IMR-90 (cell line): ENCODE results near the gene ABL2. TPM values are rescaled to one million over a fixed set of nuclear protein-coding genes. Genes with fewer than 3 reads are reported as not detected.

Source experiments
- ATAC-seq: fragments of 200-7000 bp; cut with Tn5 transposase; 2 replicates; pipeline ENCODE4 v1.9.1; 2020; ENCODE audit warnings: low read depth, mild to moderate bottlenecking, moderate library complexity
- BruUV-seq: library from RNA; stranded (reverse); fragments of 400-500 nt; replicated peaks from 2 replicates; lab custom pipeline; 2021; lab: Mats Ljungman, UMichigan
- CTCF ChIA-PET: fragments of 300-600 bp; formaldehyde crosslinking; extraction: SDS; loops from one replicate; lab custom pipeline; 2021; ENCODE audit warnings: antibody characterized with exemption; lab: Yijun Ruan, JAX
- POLR2A ChIA-PET: fragments of 300-600 bp; sonication (Branson Sonifier 250); formaldehyde crosslinking; loops from one replicate; lab custom pipeline; 2022; ENCODE audit warnings: antibody characterized with exemption; ENCODE audit not compliant: unreplicated experiment; lab: Charles Lee
- DNase-seq: peaks from one replicate; pipeline ENCODE4 v3.0.0; 2013
- H2AFZ ChIP-seq: replicated peaks from 2 replicates; pipeline ENCODE3; 2013; ENCODE audit warnings: low read length, mild to moderate bottlenecking; ENCODE audit not compliant: poor library complexity
- H2AK5ac ChIP-seq: 2 replicates; pipeline ENCODE4 v1.6.1; 2013; ENCODE audit warnings: low read depth, low read length, inconsistent platforms
- H2AK9ac ChIP-seq: replicated peaks from 2 replicates; pipeline ENCODE3; 2013; ENCODE audit warnings: mild to moderate bottlenecking, low read depth, low read length, moderate library complexity; ENCODE audit not compliant: poor library complexity
- H2BK120ac ChIP-seq: 2 replicates; pipeline ENCODE4 v1.6.1; 2013; ENCODE audit warnings: low read depth, low read length, inconsistent platforms
- H2BK15ac ChIP-seq: 3 replicates; pipeline ENCODE4 v1.6.1; 2013; ENCODE audit warnings: low read depth, low read length, inconsistent platforms
- H2BK20ac ChIP-seq: 2 replicates; pipeline ENCODE4 v1.6.1; 2013; ENCODE audit warnings: low read depth, mild to moderate bottlenecking, inconsistent platforms, low read length, moderate library complexity
- H2BK5ac ChIP-seq: 2 replicates; pipeline ENCODE4 v1.6.1; 2013; ENCODE audit warnings: mild to moderate bottlenecking, low read depth, low read length, inconsistent platforms; ENCODE audit not compliant: poor library complexity, severe bottlenecking
- H3K14ac ChIP-seq: replicated peaks from 2 replicates; pipeline ENCODE4 v1.6.1; 2013; ENCODE audit warnings: low read depth, low read length, inconsistent platforms
- H3K18ac ChIP-seq: 2 replicates; pipeline ENCODE4 v1.6.1; 2013; ENCODE audit warnings: low read depth, low read length, control low read depth
- H3K23ac ChIP-seq: 2 replicates; pipeline ENCODE4 v1.6.1; 2013; ENCODE audit warnings: low read depth, low read length, inconsistent platforms
- H3K27ac ChIP-seq: 2 replicates; pipeline ENCODE4 v1.5.1; 2013; ENCODE audit warnings: mild to moderate bottlenecking, control low read depth, low read length; ENCODE audit not compliant: insufficient read depth
- H3K27me3 ChIP-seq: 2 replicates; pipeline ENCODE4 v1.6.1; 2013; ENCODE audit warnings: low read length; ENCODE audit not compliant: control insufficient read depth, insufficient read depth
- H3K36me3 ChIP-seq: 2 replicates; pipeline ENCODE4 v1.6.1; 2013; ENCODE audit warnings: low read length, mixed read lengths; ENCODE audit not compliant: control insufficient read depth, insufficient read depth
- H3K4ac ChIP-seq: 2 replicates; pipeline ENCODE4 v1.6.1; 2013; ENCODE audit warnings: low read depth, low read length, inconsistent platforms
- H3K4me1 ChIP-seq: 2 replicates; pipeline ENCODE4 v1.6.1; 2013; ENCODE audit warnings: low read length, mixed read lengths; ENCODE audit not compliant: control insufficient read depth, insufficient read depth
- H3K4me2 ChIP-seq: 2 replicates; pipeline ENCODE4 v1.6.1; 2013; ENCODE audit warnings: low read depth, mild to moderate bottlenecking, control low read depth, low read length, moderate library complexity
- H3K4me3 ChIP-seq: 2 replicates; pipeline ENCODE4 v1.5.1; 2013; ENCODE audit warnings: low read depth, mild to moderate bottlenecking, control low read depth, low read length, moderate library complexity; ENCODE audit not compliant: insufficient read depth
- H3K56ac ChIP-seq: 2 replicates; pipeline ENCODE4 v1.6.1; 2013; ENCODE audit warnings: low read length, inconsistent platforms; ENCODE audit not compliant: insufficient read depth; ENCODE audit errors: extremely low read depth
- H3K79me1 ChIP-seq, 2 experiments: 2 replicates each; pipeline ENCODE4 v1.6.1; 2013; ENCODE audit warnings: low read length in 2 of 2, inconsistent platforms in 1 of 2, low read depth in 1 of 2
- H3K9ac ChIP-seq: 2 replicates; pipeline ENCODE4 v1.6.1; 2013; ENCODE audit warnings: low read depth, low read length, control low read depth
- H3K9me1 ChIP-seq: 2 replicates; pipeline ENCODE4 v1.6.1; 2013; ENCODE audit warnings: low read length, inconsistent platforms; ENCODE audit not compliant: insufficient read depth
- H3K9me3 ChIP-seq: 2 replicates; pipeline ENCODE4 v1.6.1; 2013; ENCODE audit warnings: low read length; ENCODE audit not compliant: control insufficient read depth, insufficient read depth
- H4K20me1 ChIP-seq: 2 replicates; pipeline ENCODE4 v1.6.1; 2013; ENCODE audit warnings: low read length, inconsistent platforms; ENCODE audit not compliant: insufficient read depth
- H4K5ac ChIP-seq: 2 replicates; pipeline ENCODE4 v1.6.1; 2013; ENCODE audit warnings: mild to moderate bottlenecking, low read depth, low read length, control low read depth
- H4K8ac ChIP-seq, 2 experiments: 2 replicates each; pipeline ENCODE4 v1.6.1; 2013; ENCODE audit warnings: low read depth in 2 of 2, low read length in 2 of 2, control low read depth in 1 of 2, inconsistent platforms in 1 of 2
- H4K91ac ChIP-seq: 2 replicates; pipeline ENCODE4 v1.6.1; 2013; ENCODE audit warnings: low read depth, low read length, inconsistent platforms; ENCODE audit not compliant: insufficient read depth
- BHLHE40 ChIP-seq: fragments of 150-350 bp; IDR thresholded peaks from 2 replicates; pipeline ENCODE4 v1.6.1; 2016; ENCODE audit warnings: mild to moderate bottlenecking, low read depth, low read length
- CHD1 ChIP-seq: IDR thresholded peaks from 2 replicates; pipeline ENCODE4 v1.6.1; 2012; ENCODE audit warnings: low read depth, low read length, improper control_type of control experiment
- FOS ChIP-seq: fragments of 150-350 bp; IDR thresholded peaks from 2 replicates; pipeline ENCODE4 v1.6.1; 2016; ENCODE audit warnings: low read depth, low read length
- MAZ ChIP-seq: IDR thresholded peaks from 2 replicates; pipeline ENCODE4 v1.6.1; 2012; ENCODE audit warnings: low read depth, mild to moderate bottlenecking, low read length, improper control_type of control experiment, moderate library complexity, borderline replicate concordance
- MXI1 ChIP-seq: IDR thresholded peaks from 2 replicates; pipeline ENCODE4 v1.6.1; 2012; ENCODE audit warnings: low read depth, mild to moderate bottlenecking, low read length, moderate library complexity, borderline replicate concordance
- NFE2L2 ChIP-seq: fragments of 150-350 bp; IDR thresholded peaks from 2 replicates; pipeline ENCODE4 v1.6.1; 2016; ENCODE audit warnings: low read depth, mild to moderate bottlenecking, low read length
- POLR2A ChIP-seq: IDR thresholded peaks from 2 replicates; pipeline ENCODE4 v1.6.1; 2012; ENCODE audit warnings: mild to moderate bottlenecking, low read depth, low read length
- RAD21 ChIP-seq: IDR thresholded peaks from 2 replicates; pipeline ENCODE4 v1.6.1; 2012; ENCODE audit warnings: low read length, improper control_type of control experiment
- RCOR1 ChIP-seq: IDR thresholded peaks from 2 replicates; pipeline ENCODE4 v1.6.1; 2012; ENCODE audit warnings: mild to moderate bottlenecking, low read length, improper control_type of control experiment; ENCODE audit not compliant: insufficient replicate concordance
- SMC3 ChIP-seq: fragments of 150-350 bp; IDR thresholded peaks from 2 replicates; pipeline ENCODE4 v1.6.1; 2016; ENCODE audit warnings: low read depth, mild to moderate bottlenecking, antibody characterized with exemption, low read length, moderate library complexity
- WGBS, 2 experiments: methylation state at CpG; one replicate each; pipeline versions ENCODE4 v1.1.5 to v1.1.7; 2013; ENCODE audit warnings: missing lambda C conversion rate in 2 of 2; ENCODE audit not compliant: insufficient read length in 1 of 2; ENCODE audit errors: extremely low coverage in 2 of 2; 5-methylcytosine and 5-hydroxymethylcytosine counted together
- dilution Hi-C: fragments of 300-500 bp; cut with HindIII; formaldehyde crosslinking; loops from one replicate; pipeline ENCODE4 v1.14.3; 2018; ENCODE audit warnings: low sequenced_read_pairs; ENCODE audit not compliant: unreplicated experiment
- in situ Hi-C: fragments of 300-500 bp; cut with MboI; formaldehyde crosslinking; loops from 3 replicates; pipeline ENCODE4 v1.14.3; 2019; ENCODE audit warnings: low sequenced_read_pairs, inconsistent platforms, mixed read lengths
- intact Hi-C: fragments of 100-400 bp; cut with micrococcal nuclease; formaldehyde crosslinking; loops from 2 replicates; pipeline ENCODE4 v1.10.0; 2022
- polyA plus RNA-seq, 3 experiments: library from polyadenylated mRNA; depleted of rRNA; stranded (reverse); fragments of >200 nt; gene quantifications; 2 replicates each; pipeline ENCODE4 v1.2.3, GENCODE V29; 2012; ENCODE audit warnings: low replicate concordance in 1 of 3
- total RNA-seq: library from RNA; depleted of rRNA; stranded (reverse); fragments of >200 nt; gene quantifications from 2 replicates; pipeline ENCODE4 v1.2.3, GENCODE V29; 2012
- TF ChIP-seq, protein P1 (sequence below): fragments of 150-350 bp; IDR thresholded peaks from 2 replicates; pipeline ENCODE4 v1.6.1; 2016; ENCODE audit warnings: low read depth, mild to moderate bottlenecking, low read length, moderate library complexity, borderline replicate concordance
- TF ChIP-seq, protein P2 (sequence below): fragments of 150-350 bp; IDR thresholded peaks from 2 replicates; pipeline ENCODE4 v1.6.1; 2017; ENCODE audit warnings: mild to moderate bottlenecking, antibody characterized with exemption, low read length, low read depth

Gene ABL2
- total and polyA plus RNA-seq, 2 of the 4 experiments (the other 2 are of a cell fraction), result 9.7 to 110 TPM

DNA sequence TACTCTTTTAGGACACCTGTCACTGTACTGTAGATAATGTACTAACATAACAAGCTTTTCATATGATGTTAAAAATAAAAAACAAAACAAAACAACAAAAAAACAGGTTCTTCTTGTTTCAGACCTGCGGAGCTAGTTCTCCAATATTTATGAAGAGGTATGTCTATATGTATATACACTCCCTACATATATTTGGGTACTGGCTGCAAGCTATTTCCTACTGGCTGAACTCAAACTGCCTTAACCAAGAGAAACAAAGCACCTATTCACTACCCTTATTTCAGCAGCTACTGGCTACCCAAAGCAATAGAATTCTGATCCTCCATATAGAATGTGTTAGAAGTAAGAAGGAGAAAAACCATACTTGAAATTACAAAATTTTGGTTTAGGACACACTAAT, 73.5 kb downstream of the ABL2 start:
- H3K9me3 ChIP-seq, result no peaks in the 10 kb centered on the region
- WGBS, 2 experiments, result no CpG with 5 or more reads among the region's 1 CpG
- no peaks in the 10 kb centered on the region for H3K27me3 ChIP-seq
- 0 out of 2 replicates have a peak, but pooled peaks cover 2% of the 10 kb centered on the region for H3K9me1 ChIP-seq
- no peak overlapping the region for H2BK120ac ChIP-seq
- peaks cover 3 to 47% of the 10 kb centered on the region in 2 experiments; a peak in 3 of 4 replicates for H3K79me1 ChIP-seq
- no peak overlapping the region for H3K4me2 ChIP-seq
- no TSS peak for BruUV-seq
- no peak overlapping the region for H2AFZ ChIP-seq
- dilution Hi-C loops, result no loop called here
- H3K4me3 ChIP-seq, result no peak overlapping the region
- no peak overlapping the region for H2AK9ac ChIP-seq
- peaks cover 2% of the 10 kb centered on the region; the same call in 1 of the 2 replicates for H3K4me1 ChIP-seq
- H4K8ac ChIP-seq, result no peak overlapping the region
- TF ChIP-seq SMC3, result no peak
- no peak for TF ChIP-seq MXI1
- no peak for TF ChIP-seq RCOR1
- no peak for TF ChIP-seq MAZ
- no peak for TF ChIP-seq FOS
- TF ChIP-seq, protein P1, sequence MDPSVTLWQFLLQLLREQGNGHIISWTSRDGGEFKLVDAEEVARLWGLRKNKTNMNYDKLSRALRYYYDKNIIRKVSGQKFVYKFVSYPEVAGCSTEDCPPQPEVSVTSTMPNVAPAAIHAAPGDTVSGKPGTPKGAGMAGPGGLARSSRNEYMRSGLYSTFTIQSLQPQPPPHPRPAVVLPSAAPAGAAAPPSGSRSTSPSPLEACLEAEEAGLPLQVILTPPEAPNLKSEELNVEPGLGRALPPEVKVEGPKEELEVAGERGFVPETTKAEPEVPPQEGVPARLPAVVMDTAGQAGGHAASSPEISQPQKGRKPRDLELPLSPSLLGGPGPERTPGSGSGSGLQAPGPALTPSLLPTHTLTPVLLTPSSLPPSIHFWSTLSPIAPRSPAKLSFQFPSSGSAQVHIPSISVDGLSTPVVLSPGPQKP, result no peak
- no peak for TF ChIP-seq CHD1
- TF ChIP-seq, protein P2, sequence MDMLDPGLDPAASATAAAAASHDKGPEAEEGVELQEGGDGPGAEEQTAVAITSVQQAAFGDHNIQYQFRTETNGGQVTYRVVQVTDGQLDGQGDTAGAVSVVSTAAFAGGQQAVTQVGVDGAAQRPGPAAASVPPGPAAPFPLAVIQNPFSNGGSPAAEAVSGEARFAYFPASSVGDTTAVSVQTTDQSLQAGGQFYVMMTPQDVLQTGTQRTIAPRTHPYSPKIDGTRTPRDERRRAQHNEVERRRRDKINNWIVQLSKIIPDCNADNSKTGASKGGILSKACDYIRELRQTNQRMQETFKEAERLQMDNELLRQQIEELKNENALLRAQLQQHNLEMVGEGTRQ, result no peak
- no peak for TF ChIP-seq RAD21
- no peak for TF ChIP-seq BHLHE40
- no peak for TF ChIP-seq POLR2A
- TF ChIP-seq NFE2L2, result no peak
- no peak overlapping the region for H3K56ac ChIP-seq
- H3K9ac ChIP-seq, result no peak overlapping the region
- no peak overlapping the region for H4K91ac ChIP-seq
- intact Hi-C loops, result no loop called here
- DNase-seq, result no peak
- H3K18ac ChIP-seq, result no peak overlapping the region
- H2BK15ac ChIP-seq, result no peak overlapping the region
- in situ Hi-C loops, result no loop called here
- H3K23ac ChIP-seq, result no peak overlapping the region
- CTCF ChIA-PET, result interaction anchor here (0.7 kb wide), 1 partner anchor 623 kb away, joined by 3 read pairs; no protein-coding TSS in a partner anchor
- H3K4ac ChIP-seq, result no peak overlapping the region
- H4K20me1 ChIP-seq, result no peaks in the 10 kb centered on the region
- H2BK20ac ChIP-seq, result no peak overlapping the region
- no peak overlapping the region for H4K5ac ChIP-seq
- no peak for ATAC-seq
- POLR2A ChIA-PET, result no interaction called here
- H3K27ac ChIP-seq, result no peak overlapping the region
- no peak overlapping the region for H3K14ac ChIP-seq
- H3K36me3 ChIP-seq, result no peaks in the 10 kb centered on the region; the same call in 1 of the 2 replicates
- no peak overlapping the region for H2AK5ac ChIP-seq
- no peak overlapping the region for H2BK5ac ChIP-seq
